ENCODE measurements around the gene SGCE.

- no peak for TF ChIP-seq POLR2A (IDR thresholded peaks at IDR 0.05)
- no peak for TF ChIP-seq CTCF (IDR thresholded peaks at IDR 0.05)
These were observed 45.1 kb upstream of the SGCE start for GRCh38 chr7:94700926-94701554.

Measured in testis (tissue), 2 donors.